Measurements from ENCODE around the gene VPS4B. TPM values are rescaled to one million over a fixed set of nuclear protein-coding genes. Genes with fewer than 3 reads are reported as not detected.
"Not testable (repeated sequence)": the region's sequence is repeated elsewhere in the genome, so short reads cannot be mapped to it uniquely, and the experiment has no call there.

Gene VPS4B
- total and polyA plus RNA-seq, 2 donors (not counting 3 experiments of a cell fraction or from before 2014, with no cell fraction given), result 10.5 to 54.7 TPM

DNA sequence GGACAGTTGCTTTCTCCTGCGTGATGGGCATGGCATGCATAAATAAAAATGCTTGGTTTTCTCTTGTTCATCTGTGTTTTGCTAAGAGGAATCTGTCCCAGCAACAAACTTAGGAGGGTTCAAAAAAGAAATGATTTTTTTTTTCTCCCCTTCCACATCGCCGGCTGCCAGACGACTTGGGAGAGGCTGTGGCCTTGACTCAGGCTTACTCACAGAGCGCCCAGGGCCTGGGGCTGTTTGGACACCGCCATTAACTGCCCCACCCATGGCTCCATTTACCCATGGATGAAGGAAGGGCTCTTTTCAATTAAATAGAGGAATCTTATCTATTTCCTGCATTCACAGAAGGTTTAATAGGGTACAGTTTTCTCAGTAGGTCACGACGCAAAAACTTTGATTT lies 32.2 kb upstream of the VPS4B start:
- H2AFZ ChIP-seq (ENCODE audit: low read depth, low read length), result no peak overlapping the region
- FAIRE-seq, result no peak
- H3K4me2 ChIP-seq (ENCODE audit: insufficient read depth, low read length), result no peak overlapping the region
- no peaks in the 10 kb centered on the region for H3K9me1 ChIP-seq (replicated peaks; ENCODE audit: control insufficient read depth, extremely low read depth, insufficient read depth, low read length)
- no peak overlapping the region for H3K27ac ChIP-seq (ENCODE audit: insufficient read depth, low read depth, low read length)
- POLR2A ChIA-PET, result no interaction called here
- H4K20me1 ChIP-seq (replicated peaks; ENCODE audit: control insufficient read depth, extremely low read depth, insufficient read depth, low read length), result no peaks in the 10 kb centered on the region
- peaks cover 0 to under 1% of the 10 kb centered on the region in 2 experiments for H3K27me3 ChIP-seq (ENCODE audit: control insufficient read depth in 2 of 2, insufficient read depth in 2 of 2, low read length in 2 of 2)
- CTCF ChIA-PET, result no interaction called here
- intact Hi-C loops (cut with micrococcal nuclease) (no loop called here), dilution Hi-C loops (cut with MboI; ENCODE audit: extremely low pct_ligation_motif_present, low sequenced_read_pairs) (no loop called here)
- no peaks in the 10 kb centered on the region for H3K9me3 ChIP-seq (replicated peaks; ENCODE audit: control insufficient read depth, insufficient read depth, low read length)
- BruUV-seq (replicated peaks), result no TSS peak
- H3K4me3 ChIP-seq (replicated peaks in 1 of 3; ENCODE audit: insufficient read depth in 1 of 3, low read depth in 1 of 3, low read length in 3 of 3), result no peak overlapping the region
- no peak overlapping the region for H3K9ac ChIP-seq (replicated peaks; ENCODE audit: extremely low read depth, insufficient read depth, low read length)
- no peaks in the 10 kb centered on the region for H3K36me3 ChIP-seq (ENCODE audit: control insufficient read depth in 2 of 2, extremely low read depth in 1 of 2, insufficient read depth in 2 of 2, low read length in 2 of 2)
- H3K4me1 ChIP-seq (ENCODE audit: control insufficient read depth, extremely low read depth, insufficient read depth, low read length), result no peaks in the 10 kb centered on the region
- no peak for TF ChIP-seq EZH2 (IDR thresholded peaks at IDR 0.05; ENCODE audit: borderline replicate concordance, low read depth, low read length, severe bottlenecking)
- no peak for TF ChIP-seq POLR2A (IDR thresholded peaks at IDR 0.05; ENCODE audit: low read depth, low read length)
- no peak for DNase-seq (ENCODE audit: low read depth, low spot score)
- no peaks in the 10 kb centered on the region for H3K79me2 ChIP-seq (ENCODE audit: control insufficient read depth, insufficient read depth, low read length)

GRCh38 chr18:63452751-63453150 lies 30.5 kb upstream of the VPS4B start:
- BruUV-seq (replicated peaks); H3K9me3 ChIP-seq (replicated peaks; ENCODE audit: control insufficient read depth, insufficient read depth, low read length); H2AFZ ChIP-seq (ENCODE audit: low read depth, low read length); H3K79me2 ChIP-seq (ENCODE audit: control insufficient read depth, insufficient read depth, low read length); H3K4me1 ChIP-seq (ENCODE audit: control insufficient read depth, extremely low read depth, insufficient read depth, low read length); H3K9me1 ChIP-seq (replicated peaks; ENCODE audit: control insufficient read depth, extremely low read depth, insufficient read depth, low read length); H3K9ac ChIP-seq (replicated peaks; ENCODE audit: extremely low read depth, insufficient read depth, low read length); FAIRE-seq; H3K4me2 ChIP-seq (ENCODE audit: insufficient read depth, low read length); H3K27me3 ChIP-seq (ENCODE audit: control insufficient read depth in 2 of 2, insufficient read depth in 2 of 2, low read length in 2 of 2); H4K20me1 ChIP-seq (replicated peaks; ENCODE audit: control insufficient read depth, extremely low read depth, insufficient read depth, low read length); H3K27ac ChIP-seq (ENCODE audit: insufficient read depth, low read depth, low read length); H3K4me3 ChIP-seq (replicated peaks in 1 of 3; ENCODE audit: insufficient read depth in 1 of 3, low read depth in 1 of 3, low read length in 3 of 3); H3K36me3 ChIP-seq (ENCODE audit: control insufficient read depth in 2 of 2, extremely low read depth in 1 of 2, insufficient read depth in 2 of 2, low read length in 2 of 2); intact Hi-C loops (cut with micrococcal nuclease); dilution Hi-C loops (cut with MboI; ENCODE audit: extremely low pct_ligation_motif_present, low sequenced_read_pairs); CTCF ChIA-PET; POLR2A ChIA-PET: not testable (repeated sequence)
- peak; percentile 8 for DNase-seq (ENCODE audit: low read depth, low spot score)
